ENCODE measurements around the gene MAML2.
A peak's percentile ranks its signal among the peaks of the same experiment; 100 is the strongest.

MAML2 gene

GRCh38 chr11:96207459-96208449 is 135.2 kb downstream of the MAML2 start:
- peak; percentile 44 for DNase-seq (ENCODE audit: low spot score)

GRCh38 chr11:96206955-96207354 is 136.0 kb downstream of the MAML2 start:
- no peak for DNase-seq (ENCODE audit: low spot score)

GRCh38 chr11:96205460-96205809 is 137.6 kb downstream of the MAML2 start:
- no peak for DNase-seq (ENCODE audit: low spot score)

GRCh38 chr11:96204721-96205459 is 138.1 kb downstream of the MAML2 start:
- DNase-seq (ENCODE audit: low spot score), result peak; percentile 59

GRCh38 chr11:96204366-96204659 is 138.7 kb downstream of the MAML2 start:
- DNase-seq (ENCODE audit: low spot score), result no peak

GRCh38 chr11:96203567-96204365 is 139.2 kb downstream of the MAML2 start:
- no peak for DNase-seq (ENCODE audit: low spot score)

GRCh38 chr11:96200243-96200642 is 142.8 kb downstream of the MAML2 start:
- DNase-seq (ENCODE audit: low spot score), result no peak

GRCh38 chr11:96199563-96200025 is 143.4 kb downstream of the MAML2 start:
- DNase-seq (ENCODE audit: low spot score), result peak; percentile 79

GRCh38 chr11:96197801-96198701 is 144.9 kb downstream of the MAML2 start:
- DNase-seq (ENCODE audit: low spot score), result no peak

- DNase-seq (ENCODE audit: low spot score), result no peak
Observed at GRCh38 chr11:96197103-96197502, 145.9 kb downstream of the MAML2 start.

GRCh38 chr11:96196181-96196662 is 146.8 kb downstream of the MAML2 start:
- DNase-seq (ENCODE audit: low spot score), result no peak

GRCh38 chr11:96195671-96196070 is 147.3 kb downstream of the MAML2 start:
- DNase-seq (ENCODE audit: low spot score), result no peak

GRCh38 chr11:96194581-96195374 is 148.2 kb downstream of the MAML2 start:
- no peak for DNase-seq (ENCODE audit: low spot score)

GRCh38 chr11:96193745-96194443 is 149.1 kb downstream of the MAML2 start:
- no peak for DNase-seq (ENCODE audit: low spot score)

- no peak for DNase-seq (ENCODE audit: low spot score)
Observed at GRCh38 chr11:96191752-96192151, 151.2 kb downstream of the MAML2 start.

- no peak for DNase-seq (ENCODE audit: low spot score)
Observed at GRCh38 chr11:96189351-96189750, 153.6 kb downstream of the MAML2 start.

- DNase-seq (ENCODE audit: low spot score), result no peak
Observed at GRCh38 chr11:96188243-96189006, 154.6 kb downstream of the MAML2 start.

GRCh38 chr11:96187822-96188221 is 155.2 kb downstream of the MAML2 start:
- no peak for DNase-seq (ENCODE audit: low spot score)

- DNase-seq (ENCODE audit: low spot score), result no peak
Observed at GRCh38 chr11:96186806-96187205, 156.2 kb downstream of the MAML2 start.
